Activated CD8-positive, alpha-beta memory T cell treated with anti-CD3 and anti-CD28 coated beads for 36 hours (primary cell): Measurements from ENCODE around the gene TNFRSF6B. TPM values are rescaled to one million over a fixed set of nuclear protein-coding genes. Genes with fewer than 3 reads are reported as not detected.

Source experiments
- CTCF ChIA-PET: fragments of 350-600 bp; sonication (Branson Sonifier 250); formaldehyde crosslinking; loops from one replicate; lab custom pipeline; 2021; ENCODE audit warnings: antibody characterized with exemption; lab: Charles Lee
- POLR2A ChIA-PET: fragments of 350-600 bp; sonication (Branson Sonifier 250); formaldehyde crosslinking; loops from one replicate; lab custom pipeline; 2021; ENCODE audit warnings: antibody characterized with exemption; lab: Charles Lee
- total RNA-seq, 2 experiments: library from RNA; stranded (reverse); gene quantifications; one replicate each; pipeline ENCODE4 v1.2.3, GENCODE V29; 2021

Gene TNFRSF6B
- total RNA-seq, 2 experiments from 2014 or later = not detected

DNA sequence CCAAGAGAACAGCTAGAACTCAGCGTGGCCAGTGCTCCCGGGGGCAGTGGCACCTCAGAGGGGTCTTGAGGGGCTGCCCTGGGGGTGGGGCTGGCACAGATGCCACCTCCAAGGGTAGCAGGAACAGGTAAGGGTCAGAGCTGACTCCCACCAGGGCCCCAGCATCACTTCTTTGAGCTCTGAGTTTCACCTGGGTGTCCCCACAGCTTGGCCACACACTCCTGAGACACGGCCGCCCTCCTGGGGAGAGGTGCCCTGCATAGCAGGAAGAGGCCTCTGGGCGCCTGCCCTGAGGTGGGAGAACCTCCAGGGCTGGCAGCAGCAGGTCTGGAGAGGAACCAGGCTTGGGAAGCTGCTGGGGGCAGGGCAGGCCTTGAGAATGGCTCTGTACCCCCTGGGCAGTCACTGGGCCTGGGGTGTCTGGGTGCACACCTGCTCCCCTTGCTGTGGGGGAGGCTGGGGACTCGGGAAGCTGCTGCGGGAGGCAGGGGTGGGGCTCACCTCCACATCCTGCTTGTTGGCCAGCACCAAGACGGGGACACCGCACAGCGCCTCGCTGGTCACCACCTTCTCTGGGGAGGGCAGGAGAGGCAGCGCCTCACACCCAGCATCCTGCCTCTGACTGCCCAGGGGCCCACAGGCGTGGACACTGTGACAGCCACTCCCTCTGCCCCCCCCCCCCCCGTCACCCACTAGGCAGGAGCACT lies 5.0 kb downstream of the TNFRSF6B start:
- ChIA-PET CTCF (interaction anchor here (0.6 kb wide), 1 partner anchor 71 kb away, joined by 5 read pairs; no protein-coding TSS in a partner anchor), POLR2A (interaction anchor here (0.9 kb wide), 1 partner anchor 406 kb away, joined by 3 read pairs; the partner anchor contains the start of gene NPBWR2)

GRCh38 chr20:63702036-63702665 lies 5.7 kb downstream of the TNFRSF6B start:
- ChIA-PET CTCF (no interaction called here), POLR2A (interaction anchor here (0.5 to 0.9 kb wide), 2 partner anchors 234 to 405 kb away, joined by 3 to 4 read pairs; partner anchors contain the start of gene NPBWR2)

DNA sequence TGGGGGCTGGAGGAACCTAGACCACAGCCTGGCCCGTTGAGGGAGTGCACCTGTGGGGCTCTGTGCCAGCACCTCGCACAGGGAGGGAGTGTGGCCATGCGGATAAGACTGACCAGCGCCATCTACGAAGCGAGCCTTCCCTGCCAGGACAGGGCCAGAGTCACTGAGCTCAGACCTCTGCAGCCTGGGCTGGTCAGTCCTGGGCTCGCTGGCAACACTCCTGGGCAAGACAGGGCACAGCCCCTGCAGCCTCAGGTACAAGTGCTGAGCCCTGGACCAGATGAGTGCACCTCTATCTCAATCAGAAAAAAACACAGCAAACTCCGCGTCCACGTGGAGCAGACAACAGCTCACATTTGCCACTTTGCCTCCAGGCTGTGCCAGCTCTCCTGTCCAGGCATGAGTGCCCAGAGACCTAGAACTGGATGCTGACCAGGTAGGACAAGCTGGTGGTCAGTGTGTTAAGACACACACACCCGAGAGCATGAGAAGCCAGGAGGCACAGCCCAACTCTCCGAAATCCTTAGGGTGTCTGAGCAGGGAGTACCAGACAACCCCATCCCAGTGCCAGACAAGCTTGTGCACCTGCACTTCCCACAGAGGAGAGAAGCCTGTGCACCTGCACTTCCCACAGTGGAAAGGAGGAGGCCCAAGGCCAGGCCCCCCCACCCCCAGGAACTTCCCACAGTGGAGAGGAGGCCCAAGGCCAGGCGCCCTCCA lies 6.5 kb downstream of the TNFRSF6B start:
- ChIA-PET POLR2A (interaction anchor here (0.5 to 0.9 kb wide), 2 partner anchors 234 to 404 kb away, joined by 3 to 4 read pairs; partner anchors contain the start of gene NPBWR2), CTCF (no interaction called here)

- POLR2A ChIA-PET = no interaction called here
- CTCF ChIA-PET = no interaction called here
Measured at GRCh38 chr20:63703471-63703975, 7.1 kb downstream of the TNFRSF6B start.

DNA sequence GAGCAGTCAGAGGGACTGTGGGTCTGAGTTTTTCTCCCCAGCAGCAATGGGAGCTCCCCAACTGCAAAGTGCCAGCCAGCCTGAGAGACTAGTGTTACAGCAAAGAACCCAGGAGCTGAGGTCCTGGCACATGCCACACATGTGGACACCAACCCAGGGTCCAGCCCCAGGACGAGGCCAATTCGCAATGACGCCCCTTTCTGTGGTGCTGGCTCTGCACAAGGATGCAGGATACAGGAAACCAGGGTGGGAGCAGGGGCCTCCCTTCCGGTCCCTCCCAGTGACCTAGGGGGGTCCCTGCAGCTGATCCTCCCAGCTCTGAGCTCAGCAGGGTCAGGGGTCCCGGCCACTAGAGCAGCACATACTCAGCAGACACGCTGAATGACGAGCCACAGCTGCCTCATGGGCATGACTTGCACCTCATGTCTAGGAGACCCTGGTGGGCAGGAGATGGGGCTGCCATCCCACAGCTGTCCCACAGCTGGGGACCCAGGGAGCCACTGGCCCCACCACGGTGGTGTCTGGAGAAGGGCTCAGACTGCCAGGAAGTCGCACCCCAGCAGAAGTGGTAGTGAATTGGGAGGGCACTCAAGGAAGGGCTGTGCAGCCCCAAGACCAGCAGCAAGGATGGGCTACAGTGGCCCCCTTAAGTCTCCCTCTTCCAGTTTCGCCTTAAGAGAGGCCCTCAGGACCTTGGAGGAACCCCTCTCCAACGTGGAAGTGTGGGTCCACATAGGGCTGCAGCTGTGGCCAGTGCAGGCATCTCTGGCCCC lies 7.7 kb downstream of the TNFRSF6B start:
- CTCF ChIA-PET = no interaction called here
- POLR2A ChIA-PET = no interaction called here

DNA sequence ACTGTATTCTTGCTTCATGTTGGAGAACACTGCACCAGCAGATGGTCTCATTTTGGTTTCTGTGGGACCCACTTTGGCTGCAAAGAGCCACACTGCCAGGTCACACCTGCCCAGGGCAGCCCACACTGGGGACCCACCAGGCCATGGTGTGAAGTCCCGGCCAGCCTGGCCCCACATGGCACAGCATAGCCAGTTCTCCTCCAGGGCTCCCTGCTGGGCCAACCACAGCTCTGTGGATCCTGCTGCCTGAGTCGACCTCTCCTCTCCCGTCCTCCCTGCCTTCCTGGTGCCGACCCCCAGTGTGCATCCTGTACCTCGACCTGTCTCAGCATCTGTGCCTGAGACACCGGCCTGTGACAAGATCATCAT lies 8.3 kb downstream of the TNFRSF6B start:
- ChIA-PET POLR2A (no interaction called here), CTCF (no interaction called here)

- CTCF ChIA-PET = interaction anchor here (1.3 kb wide), 1 partner anchor 142 kb away, joined by 3 read pairs; no protein-coding TSS in a partner anchor
- POLR2A ChIA-PET = no interaction called here
Measured at GRCh38 chr20:63705232-63706026, 9.0 kb downstream of the TNFRSF6B start.

DNA sequence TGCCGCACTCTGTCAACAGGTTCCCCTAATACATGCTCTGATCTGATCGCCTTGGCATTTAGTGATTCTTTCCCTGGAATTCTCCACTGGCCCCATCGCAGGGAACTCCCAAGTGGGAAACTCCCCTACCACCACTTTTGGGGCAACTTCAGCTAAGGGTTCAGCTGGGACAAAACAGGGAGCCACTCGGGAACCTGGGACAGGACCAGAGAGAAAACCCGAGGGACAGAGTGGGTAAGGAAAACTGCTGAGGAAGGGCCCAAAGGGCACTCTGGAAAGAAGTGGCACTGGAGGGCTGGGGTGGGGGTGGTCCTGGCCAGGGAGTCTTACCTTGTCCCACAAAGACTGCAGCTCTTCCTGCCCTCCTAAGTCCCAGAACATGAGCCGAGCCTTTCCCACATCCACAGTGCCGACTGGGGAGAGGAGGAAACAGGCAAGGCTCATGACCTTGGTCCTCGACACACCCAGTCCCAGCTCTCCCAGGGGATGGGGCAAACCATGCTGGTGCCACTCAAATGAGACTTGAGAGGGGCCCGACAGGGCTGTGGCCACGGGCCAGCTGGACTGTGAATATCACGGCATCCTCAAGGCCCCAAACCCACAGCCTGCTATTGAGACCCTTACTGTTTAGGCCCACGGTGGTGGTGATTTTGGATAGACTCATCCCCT lies 9.7 kb downstream of the TNFRSF6B start:
- ChIA-PET CTCF (interaction anchor here (0.8 to 3.0 kb wide), 9 partner anchors 9 to 145 kb away, joined by 3 to 15 read pairs (median 4); partner anchors contain the start of genes SLC2A4RG and TNFRSF6B), POLR2A (interaction anchor here (2.5 to 2.9 kb wide), 2 partner anchors 8 to 35 kb away, joined by 10 to 13 read pairs; no protein-coding TSS in a partner anchor)

GRCh38 chr20:63706852-63707557 lies 10.6 kb downstream of the TNFRSF6B start:
- POLR2A ChIA-PET = interaction anchor here (1.1 to 2.9 kb wide), 4 partner anchors 9 to 80 kb away, joined by 4 to 17 read pairs (median 12); partner anchors contain the start of genes GMEB2 and LIME1
- CTCF ChIA-PET = interaction anchor here (0.8 to 3.0 kb wide), 17 partner anchors 9 to 169 kb away, joined by 3 to 15 read pairs (median 4); partner anchors contain the start of genes LIME1, PTK6, SLC2A4RG and TNFRSF6B

- POLR2A ChIA-PET = interaction anchor here (0.7 to 2.9 kb wide), 11 partner anchors 9 to 170 kb away, joined by 3 to 17 read pairs (median 4); partner anchors contain the start of genes GMEB2, LIME1 and TPD52L2
- CTCF ChIA-PET = interaction anchor here (0.6 to 3.0 kb wide), 19 partner anchors 9 to 339 kb away, joined by 3 to 15 read pairs (median 4); partner anchors contain the start of genes LIME1, PRPF6, PTK6 and SLC2A4RG
Measured at GRCh38 chr20:63707558-63708300, 11.3 kb downstream of the TNFRSF6B start, which contains the start of the genes ARFRP1 and ZGPAT. Gene ARFRP1 (minus strand): TSS chr20:63707976. CDS start chr20:63707091, 885 bp downstream. Gene ZGPAT (plus strand): TSS chr20:63708039. CDS start chr20:63708581, 542 bp downstream.

DNA sequence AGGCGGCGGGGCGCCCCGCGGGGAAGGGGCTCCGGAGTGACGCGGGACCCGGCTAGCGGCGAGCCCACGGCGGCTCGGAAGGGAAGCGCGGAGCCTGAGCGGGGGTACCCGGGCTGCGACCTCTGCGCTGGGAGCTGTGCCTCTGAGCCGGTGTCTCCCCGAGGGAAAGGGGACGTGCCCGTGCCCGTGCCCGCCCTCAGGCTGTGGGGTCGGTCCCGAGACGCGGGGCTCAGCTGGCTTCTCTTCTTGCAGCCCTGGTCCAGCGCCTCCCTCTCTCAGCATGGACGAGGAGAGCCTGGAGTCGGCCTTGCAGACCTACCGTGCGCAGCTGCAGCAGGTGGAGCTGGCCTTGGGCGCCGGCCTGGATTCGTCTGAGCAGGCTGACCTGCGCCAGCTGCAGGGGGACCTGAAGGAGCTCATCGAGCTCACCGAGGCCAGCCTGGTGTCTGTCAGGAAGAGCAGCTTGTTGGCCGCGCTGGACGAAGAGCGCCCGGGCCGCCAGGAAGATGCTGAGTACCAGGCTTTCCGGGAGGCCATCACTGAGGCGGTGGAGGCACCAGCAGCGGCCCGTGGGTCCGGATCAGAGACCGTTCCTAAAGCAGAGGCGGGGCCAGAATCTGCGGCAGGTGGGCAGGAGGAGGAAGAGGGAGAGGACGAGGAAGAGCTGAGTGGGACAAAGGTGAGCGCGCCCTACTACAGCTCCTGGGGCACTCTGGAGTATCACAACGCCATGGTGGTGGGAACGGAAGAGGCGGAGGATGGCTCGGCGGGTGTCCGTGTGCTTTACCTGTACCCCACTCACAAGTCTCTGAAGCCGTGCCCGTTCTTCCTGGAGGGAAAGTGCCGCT lies 12.1 kb downstream of the TNFRSF6B start:
- ChIA-PET POLR2A (interaction anchor here (0.6 to 2.9 kb wide), 12 partner anchors 8 to 188 kb away, joined by 3 to 17 read pairs (median 4); partner anchors contain the start of genes GMEB2, LIME1, PPDPF and TPD52L2), CTCF (interaction anchor here (0.9 to 3.0 kb wide), 12 partner anchors 8 to 272 kb away, joined by 3 to 15 read pairs (median 5); partner anchors contain the start of genes LIME1, PRPF6, PTK6 and SLC2A4RG)

GRCh38 chr20:63709149-63709527 lies 12.7 kb downstream of the TNFRSF6B start:
- ChIA-PET POLR2A (interaction anchor here (0.6 to 2.6 kb wide), 3 partner anchors 27 to 188 kb away, joined by 3 to 17 read pairs (median 4); partner anchors contain the start of genes LIME1 and PPDPF), CTCF (interaction anchor here (3.0 kb wide), 1 partner anchor 12 kb away, joined by 15 read pairs; the partner anchor contains the start of gene TNFRSF6B)

DNA sequence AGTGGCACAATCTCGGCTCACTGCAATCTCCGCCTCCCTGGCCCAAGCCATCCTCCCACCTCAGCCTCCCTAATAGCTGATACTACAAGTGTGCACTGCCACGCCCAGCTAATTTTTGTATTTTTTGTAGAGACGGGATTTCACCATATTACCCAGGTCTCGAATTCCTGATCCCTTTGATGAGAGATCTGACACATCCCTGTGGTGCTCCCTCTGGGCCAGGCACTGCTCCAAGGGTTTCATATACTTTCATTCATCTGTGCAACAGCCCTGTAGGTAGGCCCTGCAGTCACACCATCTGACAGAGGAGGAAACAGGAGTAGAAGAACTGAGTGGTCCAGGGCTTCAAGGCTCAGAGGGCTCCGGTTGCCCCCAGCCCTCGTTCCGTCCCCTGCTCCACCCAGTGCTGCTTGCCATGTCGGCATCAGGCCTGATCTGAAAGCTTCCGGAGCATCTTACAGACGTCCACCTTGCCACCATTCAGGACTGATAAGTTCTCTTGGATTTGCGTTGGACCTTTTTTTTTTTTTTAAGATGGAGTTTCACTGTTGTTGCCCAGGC lies 14.7 kb downstream of the TNFRSF6B start:
- ChIA-PET POLR2A (interaction anchor here (0.7 kb wide), 2 partner anchors 10 to 25 kb away, joined by 4 read pairs; no protein-coding TSS in a partner anchor), CTCF (interaction anchor here (1.0 kb wide), 1 partner anchor 174 kb away, joined by 3 read pairs; no protein-coding TSS in a partner anchor)

- ChIA-PET CTCF (no interaction called here), POLR2A (no interaction called here)
Measured at GRCh38 chr20:63712191-63712590, 15.7 kb downstream of the TNFRSF6B start.
